H1 (cell line): ENCODE results near the gene MADD. TPM values are rescaled to one million over a fixed set of nuclear protein-coding genes. Genes with fewer than 3 reads are reported as not detected.

ENCODE experiments used
- CTCF ChIA-PET: fragments of 300-600 bp; sonication (Branson Sonifier 250); formaldehyde crosslinking; loops from one replicate; lab custom pipeline; 2021; ENCODE audit not compliant: partially characterized antibody; lab: Charles Lee
- POLR2A ChIA-PET: fragments of 300-600 bp; sonication (Branson Sonifier 250); formaldehyde crosslinking; loops from one replicate; lab custom pipeline; 2021; ENCODE audit warnings: inconsistent platforms; ENCODE audit not compliant: partially characterized antibody; lab: Charles Lee
- DNase-seq, 2 experiments: peaks; one replicate each; pipeline versions ENCODE4 v3.0.0 to v3.0.0-alpha.2; 2010 to 2022; ENCODE audit warnings: low spot score in 2 of 2, low read depth in 1 of 2, mixed read lengths in 1 of 2
- FAIRE-seq: peaks from 2 replicates; lab custom pipeline; 2011; peaks lifted over from hg19 to GRCh38; lab: Jason Lieb, UNC
- H2AFZ ChIP-seq: 2 replicates; pipeline ENCODE4 v1.8.1; 2012; ENCODE audit warnings: low read length, inconsistent platforms
- H2AK5ac ChIP-seq: 2 replicates; pipeline ENCODE4 v1.6.1; 2013; ENCODE audit warnings: low read depth, low read length
- H2BK120ac ChIP-seq: replicated peaks from 2 replicates; pipeline ENCODE3; 2013; ENCODE audit warnings: low read depth, low read length, inconsistent platforms
- H2BK12ac ChIP-seq: 2 replicates; pipeline ENCODE4 v1.6.1; 2013; ENCODE audit warnings: low read depth, low read length
- H2BK15ac ChIP-seq: 2 replicates; pipeline ENCODE4 v1.6.1; 2013; ENCODE audit warnings: low read length
- H2BK20ac ChIP-seq: 2 replicates; pipeline ENCODE4 v1.6.1; 2013; ENCODE audit warnings: low read length
- H2BK5ac ChIP-seq: 2 replicates; pipeline ENCODE4 v1.6.1; 2013; ENCODE audit warnings: low read depth, low read length
- H3K14ac ChIP-seq: 2 replicates; pipeline ENCODE4 v1.6.1; 2013; ENCODE audit warnings: inconsistent platforms; ENCODE audit not compliant: insufficient read length
- H3K18ac ChIP-seq: 2 replicates; pipeline ENCODE4 v1.6.1; 2013; ENCODE audit warnings: low read length; ENCODE audit errors: extremely low read depth
- H3K23ac ChIP-seq: 2 replicates; pipeline ENCODE4 v1.6.1; 2013; ENCODE audit warnings: inconsistent platforms; ENCODE audit not compliant: insufficient read length
- H3K23me2 ChIP-seq: 2 replicates; pipeline ENCODE4 v1.6.1; 2013; ENCODE audit warnings: low read depth, low read length
- H3K27ac ChIP-seq: 2 replicates; pipeline ENCODE4 v1.6.1; 2011; ENCODE audit warnings: low read depth, low read length, inconsistent platforms
- H3K27me3 ChIP-seq, 4 experiments: replicated peaks in 1 of 4; 1 replicate in 1 of 4; 2 replicates in 3 of 4; pipeline versions ENCODE4 v1.6.1 to v1.8.1; 2011 to 2013; ENCODE audit warnings: low read length in 3 of 4, mild to moderate bottlenecking in 3 of 4, inconsistent platforms in 2 of 4, mixed read lengths in 2 of 4, moderate library complexity in 1 of 4; ENCODE audit not compliant: control insufficient read depth in 3 of 4, insufficient read depth in 3 of 4; ENCODE audit errors: extremely low read depth in 1 of 4
- H3K36me3 ChIP-seq, 4 experiments: 2 replicates each; pipeline versions ENCODE4 v1.6.1 to v1.8.1; 2011 to 2013; ENCODE audit warnings: mild to moderate bottlenecking in 4 of 4, low read length in 3 of 4, moderate library complexity in 2 of 4, control low read depth in 1 of 4, inconsistent platforms in 1 of 4; ENCODE audit not compliant: insufficient read depth in 4 of 4, control insufficient read depth in 2 of 4
- H3K4ac ChIP-seq: replicated peaks from 2 replicates; pipeline ENCODE3; 2013; ENCODE audit warnings: low read length, low read depth, mixed read lengths, inconsistent platforms; ENCODE audit not compliant: insufficient read length
- H3K4me1 ChIP-seq, 4 experiments: replicated peaks in 1 of 4; 1 replicate in 1 of 4; 2 replicates in 3 of 4; pipeline versions ENCODE4 v1.6.1 to v1.8.1; 2011 to 2013; ENCODE audit warnings: low read length in 3 of 4, inconsistent platforms in 2 of 4, mixed read lengths in 1 of 4; ENCODE audit not compliant: insufficient read depth in 4 of 4, control insufficient read depth in 3 of 4
- H3K4me2 ChIP-seq, 2 experiments: 2 replicates each; pipeline versions ENCODE4 v1.6.1 to v1.8.1; 2011 to 2013; ENCODE audit warnings: low read depth in 2 of 2, low read length in 2 of 2, control low read depth in 1 of 2, inconsistent platforms in 1 of 2, mild to moderate bottlenecking in 1 of 2; ENCODE audit not compliant: insufficient read depth in 1 of 2
- H3K4me3 ChIP-seq, 4 experiments: fragments of 200-600, 300-600 bp in 1 of 4; sonication (generic), shearing (Covaris generic), sonication (Bioruptor Twin) in 1 of 4; 2 replicates each; pipeline versions ENCODE4 v1.5.1 to v1.8.1; 2011 to 2016; ENCODE audit warnings: low read length in 4 of 4, low read depth in 3 of 4, control low read depth in 2 of 4, inconsistent platforms in 2 of 4, mild to moderate bottlenecking in 2 of 4, mixed read lengths in 1 of 4, moderate library complexity in 1 of 4; ENCODE audit not compliant: insufficient read depth in 2 of 4; ENCODE audit errors: extremely low read depth in 1 of 4
- H3K56ac ChIP-seq: replicated peaks from 2 replicates; pipeline ENCODE3; 2013; ENCODE audit warnings: low read depth, mild to moderate bottlenecking, mixed read lengths, low read length, inconsistent platforms; ENCODE audit not compliant: insufficient read length
- H3K79me1 ChIP-seq: 2 replicates; pipeline ENCODE4 v1.6.1; 2013; ENCODE audit warnings: low read depth, low read length, control low read depth
- H3K79me2 ChIP-seq, 2 experiments: 2 replicates each; pipeline versions ENCODE4 v1.6.1 to v1.8.1; 2012 to 2013; ENCODE audit warnings: low read length in 2 of 2, mild to moderate bottlenecking in 2 of 2, inconsistent platforms in 1 of 2; ENCODE audit not compliant: insufficient read depth in 2 of 2, control insufficient read depth in 1 of 2
- H3K9ac ChIP-seq, 4 experiments: replicated peaks in 1 of 4; 1 replicate in 1 of 4; 2 replicates in 3 of 4; pipeline versions ENCODE4 v1.6.1 to v1.8.1; 2011 to 2013; ENCODE audit warnings: low read depth in 3 of 4, low read length in 3 of 4, control low read depth in 2 of 4, mild to moderate bottlenecking in 2 of 4, moderate library complexity in 2 of 4, inconsistent platforms in 1 of 4; ENCODE audit errors: extremely low read depth in 1 of 4
- H3K9me3 ChIP-seq, 2 experiments: 2 replicates each; pipeline versions ENCODE4 v1.6.1 to v1.8.1; 2012 to 2013; ENCODE audit warnings: mild to moderate bottlenecking in 2 of 2, moderate library complexity in 2 of 2, control low read depth in 1 of 2, inconsistent platforms in 1 of 2, low read depth in 1 of 2, low read length in 1 of 2, mixed read lengths in 1 of 2; ENCODE audit not compliant: insufficient read depth in 2 of 2
- H4K20me1 ChIP-seq, 2 experiments: replicated peaks in 1 of 2; 2 replicates each; pipeline versions ENCODE3 to v1.8.1; 2011 to 2013; ENCODE audit warnings: inconsistent platforms in 2 of 2, low read length in 2 of 2, mild to moderate bottlenecking in 1 of 2; ENCODE audit not compliant: insufficient read depth in 2 of 2, control insufficient read depth in 1 of 2
- H4K5ac ChIP-seq: 2 replicates; pipeline ENCODE4 v1.6.1; 2013; ENCODE audit warnings: low read length, low read depth, mixed read lengths, inconsistent platforms; ENCODE audit not compliant: insufficient read length
- H4K8ac ChIP-seq: 2 replicates; pipeline ENCODE4 v1.8.0; 2013; ENCODE audit warnings: mild to moderate bottlenecking, moderate library complexity, low read length, inconsistent platforms; ENCODE audit not compliant: insufficient read depth; ENCODE audit errors: extremely low read depth
- H4K91ac ChIP-seq: replicated peaks from 2 replicates; pipeline ENCODE3; 2013; ENCODE audit warnings: low read length, mixed read lengths, inconsistent platforms; ENCODE audit not compliant: insufficient read length
- CHD2 ChIP-seq: IDR thresholded peaks from 2 replicates; pipeline ENCODE4 v1.6.1; 2012; ENCODE audit warnings: low read length, improper control_type of control experiment
- JUND ChIP-seq: IDR thresholded peaks from 2 replicates; pipeline ENCODE4 v1.6.1; 2011; ENCODE audit warnings: mild to moderate bottlenecking, improper control_type of control experiment, low read length
- WGBS, 2 experiments: shearing (Covaris generic) in 1 of 2; methylation state at CpG; one replicate each; pipeline versions ENCODE4 v1.1.6 to v1.1.7; 2013 to 2015; ENCODE audit warnings: low lambda C conversion rate in 2 of 2, mixed read lengths in 2 of 2, inconsistent platforms in 1 of 2, low coverage in 1 of 2, missing lambda C conversion rate in 1 of 2; ENCODE audit not compliant: insufficient replicate concordance in 2 of 2, insufficient coverage in 1 of 2, insufficient read length in 1 of 2; ENCODE audit errors: extremely low coverage in 1 of 2, missing lambda C conversion rate in 1 of 2; 5-methylcytosine and 5-hydroxymethylcytosine counted together
- polyA plus RNA-seq, 7 experiments: library from polyadenylated mRNA; depleted of rRNA in 3 of 7; stranded (reverse) in 5 of 7; unstranded in 2 of 7; fragments of >200 nt in 5 of 7; fragments of 200-250 nt in 2 of 7; gene quantifications; 1 replicate in 5 of 7; 2 replicates in 1 of 7; 4 replicates in 1 of 7; pipeline versions ENCODE4 v1.2.1 to v1.2.3, GENCODE V29; 2011 to 2013; ENCODE audit warnings: missing spikeins in 2 of 7, mixed read lengths in 2 of 7
- total RNA-seq: library from RNA; stranded (reverse); fragmentation: NEBNext Ultra II Directional; extraction: Animal tissue kit (Norgen Biotek cat#: 25700); gene quantifications from 2 replicates; pipeline ENCODE4 v1.2.1, GENCODE V29; 2021

MADD gene
- total and polyA plus RNA-seq, 2 of the 8 experiments (the other 6 are each of a cell fraction or from before 2014, with no cell fraction given): 32.5 to 45.4 TPM

- H4K8ac ChIP-seq: no peak overlapping the region
- no peaks in the 10 kb centered on the region for H3K79me2 ChIP-seq
- no peak overlapping the region for H3K4me2 ChIP-seq
- no peaks in the 10 kb centered on the region for H3K36me3 ChIP-seq
- no peak overlapping the region for H2BK5ac ChIP-seq
- 89% methylated on average over 24 of the region's 24 CpGs; no CpG with 5 or more reads in 1 of the 2 experiments for WGBS, 2 experiments
- H2BK12ac ChIP-seq: no peak overlapping the region
- no peak overlapping the region for H3K18ac ChIP-seq
- H3K14ac ChIP-seq: no peak overlapping the region
- H3K9me3 ChIP-seq: no peaks in the 10 kb centered on the region
- no peak overlapping the region for H3K4me3 ChIP-seq
- H4K91ac ChIP-seq: no peak overlapping the region
- no peaks in the 10 kb centered on the region for H3K23me2 ChIP-seq
- no peak overlapping the region for H4K5ac ChIP-seq
- CTCF ChIA-PET: interaction anchor here (0.6 to 5.9 kb wide), 16 partner anchors 12 to 535 kb away, joined by 3 to 35 read pairs (median 4); partner anchors contain the start of genes ARFGAP2 and NR1H3
- POLR2A ChIA-PET: no interaction called here
- peaks cover 0 to 12% (median 5%) of the 10 kb centered on the region in 4 experiments; a peak in 6 of 7 replicates for H3K4me1 ChIP-seq
- no peaks in the 10 kb centered on the region for H4K20me1 ChIP-seq
- no peak overlapping the region for H2BK20ac ChIP-seq
- H2AFZ ChIP-seq: no peak overlapping the region
- no peak overlapping the region for H3K23ac ChIP-seq
- H2AK5ac ChIP-seq: no peak overlapping the region
- H3K56ac ChIP-seq: no peak overlapping the region
- no peak overlapping the region for H2BK15ac ChIP-seq
- no peaks in the 10 kb centered on the region for H3K79me1 ChIP-seq
- FAIRE-seq (no peak), DNase-seq (no peak)
- H3K4ac ChIP-seq: no peak overlapping the region
- no peak overlapping the region for H3K27ac ChIP-seq
- TF ChIP-seq CHD2 (no peak), JUND (no peak)
- H3K27me3 ChIP-seq: no peaks in the 10 kb centered on the region
- H2BK120ac ChIP-seq: no peak overlapping the region
- H3K9ac ChIP-seq: no peak overlapping the region
Measured at GRCh38 chr11:47348131-47348802, 78.3 kb downstream of the MADD start.
